CD14-positive monocyte (primary cell): ENCODE measurements around the gene APC. TPM values are rescaled to one million over a fixed set of nuclear protein-coding genes. Genes with fewer than 3 reads are reported as not detected.

ENCODE experiments used
- DNase-seq, 3 donors: peaks; one replicate each; pipeline ENCODE4 v3.0.0-alpha.2; 2011 to 2022
- H2AFZ ChIP-seq: 2 replicates; pipeline ENCODE4 v1.6.0; 2012; ENCODE audit warnings: mild to moderate bottlenecking, low read depth, low read length, inconsistent platforms; ENCODE audit not compliant: insufficient read depth, poor library complexity, severe bottlenecking
- H3K27ac ChIP-seq, 2 donors: 1 replicate in 1 of 2; 2 replicates in 1 of 2; pipeline ENCODE4 v1.5.1; 2012 to 2013; ENCODE audit warnings: low read length in 2 of 2, control low read depth in 1 of 2, inconsistent platforms in 1 of 2, low read depth in 1 of 2, mild to moderate bottlenecking in 1 of 2
- H3K27me3 ChIP-seq, 2 donors: one replicate each; pipeline versions ENCODE4 v1.6.0 to v1.6.1; 2011 to 2013; ENCODE audit warnings: low read length in 2 of 2; ENCODE audit not compliant: control insufficient read depth in 2 of 2, insufficient read depth in 2 of 2
- H3K36me3 ChIP-seq, 2 donors: replicated peaks in 1 of 2; 1 replicate in 1 of 2; 2 replicates in 1 of 2; pipeline versions ENCODE4 v1.5.1 to v1.6.1; 2012 to 2013; ENCODE audit warnings: low read length in 2 of 2, control low read depth in 1 of 2, inconsistent platforms in 1 of 2, mild to moderate bottlenecking in 1 of 2; ENCODE audit not compliant: insufficient read depth in 2 of 2, control insufficient read depth in 1 of 2
- H3K4me1 ChIP-seq, 2 donors: 1 replicate in 1 of 2; 2 replicates in 1 of 2; pipeline versions ENCODE4 v1.5.1 to v1.6.1; 2012 to 2013; ENCODE audit warnings: low read length in 2 of 2, control low read depth in 1 of 2, inconsistent platforms in 1 of 2, mild to moderate bottlenecking in 1 of 2, moderate library complexity in 1 of 2; ENCODE audit not compliant: insufficient read depth in 2 of 2, control insufficient read depth in 1 of 2
- H3K4me2 ChIP-seq: replicated peaks from 2 replicates; pipeline ENCODE3; 2012; ENCODE audit warnings: low read length, moderate library complexity, mild to moderate bottlenecking; ENCODE audit not compliant: poor library complexity, severe bottlenecking; ENCODE audit errors: extremely low read depth
- H3K4me3 ChIP-seq, 3 experiments: fragments of 200-600 bp in 1 of 3; sonication (generic) in 1 of 3; replicated peaks in 1 of 3; 1 replicate in 2 of 3; 2 replicates in 1 of 3; pipeline ENCODE4 v1.5.1; 2011 to 2013; ENCODE audit warnings: low read length in 3 of 3, mild to moderate bottlenecking in 3 of 3, control low read depth in 2 of 3, low read depth in 2 of 3, inconsistent platforms in 1 of 3, moderate library complexity in 1 of 3
- H3K79me2 ChIP-seq: 2 replicates; pipeline ENCODE4 v1.6.0; 2012; ENCODE audit warnings: mild to moderate bottlenecking, control low read depth, inconsistent platforms, low read length, moderate library complexity; ENCODE audit not compliant: insufficient read depth
- H3K9ac ChIP-seq: 2 replicates; pipeline ENCODE4 v1.6.0; 2017; ENCODE audit warnings: low read length, mild to moderate bottlenecking; ENCODE audit not compliant: insufficient read depth, poor library complexity, severe bottlenecking
- H3K9me3 ChIP-seq, 2 donors: replicated peaks in 1 of 2; 1 replicate in 1 of 2; 2 replicates in 1 of 2; pipeline versions ENCODE4 v1.5.1 to v1.6.1; 2012 to 2013; ENCODE audit warnings: low read length in 2 of 2, control low read depth in 1 of 2; ENCODE audit not compliant: control insufficient read depth in 1 of 2, insufficient read depth in 1 of 2
- H4K20me1 ChIP-seq: 2 replicates; pipeline ENCODE4 v1.6.0; 2012; ENCODE audit warnings: mild to moderate bottlenecking, low read length, control low read depth, moderate library complexity; ENCODE audit not compliant: insufficient read depth
- H3K27ac Mint-ChIP-seq, 7 donors: one replicate each; pipeline ENCODE4 v1.8.0; 2020; ENCODE audit warnings: mild to moderate bottlenecking in 7 of 7, mixed read lengths in 7 of 7, moderate library complexity in 6 of 7, inconsistent platforms in 2 of 7
- H3K27me3 Mint-ChIP-seq, 3 donors: one replicate each; pipeline ENCODE4 v1.8.0; 2021 to 2022; ENCODE audit warnings: low read depth in 3 of 3, mild to moderate bottlenecking in 3 of 3, mixed read lengths in 3 of 3, moderate library complexity in 3 of 3, inconsistent platforms in 1 of 3
- H3K36me3 Mint-ChIP-seq, 2 donors: one replicate each; pipeline ENCODE4 v1.8.0; 2020; ENCODE audit warnings: mixed read lengths in 2 of 2, inconsistent platforms in 1 of 2, mild to moderate bottlenecking in 1 of 2
- H3K4me1 Mint-ChIP-seq: one replicate; pipeline ENCODE4 v1.8.0; 2020; ENCODE audit warnings: mild to moderate bottlenecking, mixed read lengths
- H3K4me3 Mint-ChIP-seq, 2 donors: one replicate each; pipeline ENCODE4 v1.8.0; 2020; ENCODE audit warnings: mild to moderate bottlenecking in 2 of 2, mixed read lengths in 2 of 2, moderate library complexity in 1 of 2
- H3K9me3 Mint-ChIP-seq, 7 donors: one replicate each; pipeline ENCODE4 v1.8.0; 2020 to 2022; ENCODE audit warnings: mixed read lengths in 7 of 7, mild to moderate bottlenecking in 6 of 7, moderate library complexity in 6 of 7, inconsistent platforms in 2 of 7
- CTCF ChIP-seq: fragments of 200-600 bp; IDR thresholded peaks from one replicate; pipeline ENCODE4 v1.8.0; 2022; ENCODE audit warnings: antibody characterized with exemption, mild to moderate bottlenecking
- WGBS: methylation state at CpG from one replicate; pipeline ENCODE4 v1.1.5; 2013; ENCODE audit warnings: missing lambda C conversion rate; ENCODE audit not compliant: insufficient coverage; 5-methylcytosine and 5-hydroxymethylcytosine counted together
- intact Hi-C, 2 donors: fragments of 100-400 bp; cut with micrococcal nuclease; formaldehyde crosslinking; loops; one replicate each; pipeline versions ENCODE4 v1.15.0 to v1.15.1; 2023
- polyA plus RNA-seq, 3 donors: library from polyadenylated mRNA; depleted of rRNA in 1 of 3; unstranded in 2 of 3; stranded (reverse) in 1 of 3; fragments of 300-500 nt in 2 of 3; fragments of >200 nt in 1 of 3; fragmentation: Illumina TruSeq in 2 of 3; gene quantifications; 1 replicate in 2 of 3; 2 replicates in 1 of 3; pipeline ENCODE4 v1.2.3, GENCODE V29; 2012 to 2021

APC gene
- polyA plus RNA-seq, 3 donors: 6.5 to 13.6 (median 9.0) TPM

- Histone ChIP-seq H3K4me2 (no peak overlapping the region), H3K4me1 (peaks cover 9 to 22% of the 10 kb centered on the region in 2 donors), H3K79me2 (peaks cover 100% of the 10 kb centered on the region), H3K9ac (no peak overlapping the region), H3K4me3 (no peak overlapping the region), H3K9me3 (no peaks in the 10 kb centered on the region), H4K20me1 (peaks cover 100% of the 10 kb centered on the region), H2AFZ (no peak overlapping the region), H3K27ac (no peak overlapping the region), H3K27me3 (no peaks in the 10 kb centered on the region), H3K36me3 (no peaks in the 10 kb centered on the region)
- peaks cover 0 to 3% (median 0%) of the 10 kb centered on the region in 7 donors for H3K9me3 Mint-ChIP-seq
- TF ChIP-seq CTCF: no peak
- peaks cover 6 to 12% of the 10 kb centered on the region in 2 donors for H3K36me3 Mint-ChIP-seq
- no CpG with 5 or more reads among the region's 1 CpG for WGBS
- H3K27me3 Mint-ChIP-seq: peaks cover 0 to 1% (median 0%) of the 10 kb centered on the region in 3 donors
- intact Hi-C loops: no loop called here
- no peak for DNase-seq
- no peak overlapping the region for H3K4me3 Mint-ChIP-seq
- H3K27ac Mint-ChIP-seq: no peak overlapping the region
- peaks cover 38% of the 10 kb centered on the region for H3K4me1 Mint-ChIP-seq
These were observed 20.1 kb upstream of the APC start for GRCh38 chr5:112717506-112718082.

GRCh38 chr5:112718344-112718743, 19.3 kb upstream of the APC start:
- intact Hi-C loops: no loop called here
- H3K4me1 ChIP-seq: peaks cover 4 to 15% of the 10 kb centered on the region in 2 donors
- peaks cover 0 to 1% (median 0%) of the 10 kb centered on the region in 3 donors for H3K27me3 Mint-ChIP-seq
- peaks cover 100% of the 10 kb centered on the region for H3K79me2 ChIP-seq
- no peak overlapping the region for H3K27ac ChIP-seq
- no peaks in the 10 kb centered on the region for H3K27me3 ChIP-seq
- H4K20me1 ChIP-seq: peaks cover 100% of the 10 kb centered on the region
- no peaks in the 10 kb centered on the region for H3K36me3 ChIP-seq
- peaks cover 3 to 4% of the 10 kb centered on the region in 2 donors for H3K36me3 Mint-ChIP-seq
- no peak overlapping the region for H2AFZ ChIP-seq
- DNase-seq: no peak
- WGBS: 78% methylated on average over 1 of the region's 2 CpGs
- peaks cover 37% of the 10 kb centered on the region for H3K4me1 Mint-ChIP-seq
- no peak overlapping the region for H3K4me3 Mint-ChIP-seq
- no peaks in the 10 kb centered on the region for H3K9me3 ChIP-seq
- peaks cover 0 to 3% (median 0%) of the 10 kb centered on the region in 7 donors for H3K9me3 Mint-ChIP-seq
- no peak overlapping the region for H3K4me2 ChIP-seq
- H3K4me3 ChIP-seq: no peak overlapping the region
- TF ChIP-seq CTCF: no peak
- H3K27ac Mint-ChIP-seq: no peak overlapping the region
- no peak overlapping the region for H3K9ac ChIP-seq
